HG02610 (cell line): ENCODE data around the gene CTTN.
"Not testable (repeated sequence)": the region's sequence is repeated elsewhere in the genome, so short reads cannot be mapped to it uniquely, and the experiment has no call there.

Experiments
- ATAC-seq: cut with Tn5 transposase; IDR thresholded peaks from one replicate; pipeline ENCODE4 v1.9.1; 2021; ENCODE audit warnings: mild to moderate bottlenecking, moderate library complexity; ENCODE audit not compliant: unreplicated experiment

CTTN gene

GRCh38 chr11:70445605-70446004, 47.3 kb downstream of the CTTN start:
- no peak for ATAC-seq

GRCh38 chr11:70448983-70449567, 50.7 kb downstream of the CTTN start:
- ATAC-seq: no peak

- ATAC-seq: no peak
Measured at GRCh38 chr11:70454197-70454767, 56.0 kb downstream of the CTTN start.

- not testable (repeated sequence) for ATAC-seq
Measured at GRCh38 chr11:70454811-70455210, 56.5 kb downstream of the CTTN start.

- no peak for ATAC-seq
Measured at GRCh38 chr11:70455354-70455753, 57.0 kb downstream of the CTTN start.

- ATAC-seq: no peak
Measured at GRCh38 chr11:70456921-70457532, 58.7 kb downstream of the CTTN start.

DNA sequence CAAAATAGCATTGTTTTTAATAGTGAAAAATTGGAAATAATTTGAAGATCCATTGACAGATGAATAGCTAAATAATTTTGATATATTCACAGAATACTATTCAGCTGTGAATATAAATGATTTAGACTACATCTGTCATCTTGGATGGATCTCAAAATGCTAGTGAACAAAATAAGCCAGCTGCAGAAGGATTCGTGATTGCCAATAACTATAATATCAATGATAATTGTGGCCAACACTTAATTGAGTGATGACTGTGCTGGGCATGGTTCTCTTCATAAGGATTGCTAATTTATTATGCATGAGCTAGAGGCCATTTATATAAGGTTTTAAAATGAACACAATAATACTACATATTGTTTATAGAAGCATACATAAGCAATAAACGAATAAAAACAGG, 60.4 kb downstream of the CTTN start:
- ATAC-seq: no peak

- no peak for ATAC-seq
Measured at GRCh38 chr11:70460111-70460510, 61.8 kb downstream of the CTTN start.

GRCh38 chr11:70460964-70461363, 62.6 kb downstream of the CTTN start:
- ATAC-seq: no peak

DNA sequence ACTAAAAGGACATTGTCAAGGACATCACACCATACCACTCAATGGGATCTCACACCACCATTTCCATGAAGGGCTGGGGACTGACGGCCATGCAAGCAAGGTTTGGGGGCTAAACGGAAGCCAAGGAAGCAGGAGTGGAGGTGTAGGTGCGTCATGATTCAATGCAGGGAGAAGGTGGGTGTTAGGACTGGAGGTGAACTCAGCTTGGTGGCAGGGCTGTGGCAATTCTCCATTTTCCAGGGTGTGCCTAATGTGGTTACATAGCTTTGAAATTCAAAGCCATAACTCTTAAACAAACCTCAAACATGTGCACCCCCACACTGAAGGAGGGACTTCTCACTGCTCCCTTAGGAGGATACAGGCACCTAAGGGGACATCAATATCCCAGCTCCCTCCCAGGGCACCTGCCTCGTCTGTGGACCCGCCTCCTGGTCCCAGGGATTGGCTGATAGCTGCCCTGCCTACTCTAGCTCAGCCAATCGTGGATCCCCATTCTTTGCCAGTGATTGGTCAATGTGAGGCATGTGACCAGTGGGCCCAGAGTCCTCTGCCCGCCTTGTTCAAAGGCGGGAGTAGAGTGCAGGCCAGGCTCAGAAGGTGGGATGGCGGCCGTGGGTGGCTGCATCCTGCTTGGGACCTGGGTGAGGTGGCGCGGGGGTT, 64.6 kb downstream of the CTTN start:
- no peak for ATAC-seq

GRCh38 chr11:70463478-70464255, 65.3 kb downstream of the CTTN start:
- no peak for ATAC-seq

GRCh38 chr11:70464509-70465361, 66.4 kb downstream of the CTTN start:
- ATAC-seq: no peak

DNA sequence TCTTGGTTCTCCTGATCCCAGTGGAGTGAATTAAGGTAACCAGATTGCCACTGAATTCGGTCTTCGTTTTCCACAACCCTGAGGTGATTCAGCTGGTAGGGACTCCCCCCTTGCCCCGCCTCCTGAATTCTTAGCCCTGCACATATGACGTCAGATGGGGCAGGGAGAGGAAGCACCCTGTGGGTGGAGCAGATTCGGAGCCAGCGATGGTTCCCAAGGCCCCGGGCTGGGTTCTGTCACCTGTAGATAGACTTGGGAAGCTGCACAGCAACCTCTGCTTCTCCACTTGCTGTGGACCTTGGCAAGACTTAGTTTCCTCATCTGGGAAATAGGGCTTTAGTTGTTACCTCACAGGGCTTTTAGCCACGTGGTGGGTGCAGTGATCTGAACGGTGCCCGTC, 67.8 kb downstream of the CTTN start:
- ATAC-seq: no peak

DNA sequence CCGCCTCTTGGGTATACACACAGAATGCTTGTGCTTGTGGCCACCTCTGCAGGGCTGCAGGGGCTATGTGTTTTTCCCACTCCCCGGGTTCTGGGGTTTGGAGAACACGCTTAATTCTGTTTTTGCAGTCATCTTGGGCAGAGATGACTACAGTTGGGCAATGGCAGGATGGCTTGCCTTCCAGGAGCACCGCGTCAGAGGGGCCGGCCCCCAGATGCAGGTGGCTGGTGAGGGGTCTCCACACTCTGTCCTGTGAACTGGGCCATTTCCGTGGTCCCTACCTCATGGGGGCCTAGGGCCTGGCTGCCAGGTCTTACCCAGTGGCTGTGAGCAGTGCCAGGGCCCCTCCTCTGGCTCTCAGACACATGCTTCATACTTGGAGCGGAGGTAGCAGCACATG, 68.3 kb downstream of the CTTN start:
- ATAC-seq: no peak

DNA sequence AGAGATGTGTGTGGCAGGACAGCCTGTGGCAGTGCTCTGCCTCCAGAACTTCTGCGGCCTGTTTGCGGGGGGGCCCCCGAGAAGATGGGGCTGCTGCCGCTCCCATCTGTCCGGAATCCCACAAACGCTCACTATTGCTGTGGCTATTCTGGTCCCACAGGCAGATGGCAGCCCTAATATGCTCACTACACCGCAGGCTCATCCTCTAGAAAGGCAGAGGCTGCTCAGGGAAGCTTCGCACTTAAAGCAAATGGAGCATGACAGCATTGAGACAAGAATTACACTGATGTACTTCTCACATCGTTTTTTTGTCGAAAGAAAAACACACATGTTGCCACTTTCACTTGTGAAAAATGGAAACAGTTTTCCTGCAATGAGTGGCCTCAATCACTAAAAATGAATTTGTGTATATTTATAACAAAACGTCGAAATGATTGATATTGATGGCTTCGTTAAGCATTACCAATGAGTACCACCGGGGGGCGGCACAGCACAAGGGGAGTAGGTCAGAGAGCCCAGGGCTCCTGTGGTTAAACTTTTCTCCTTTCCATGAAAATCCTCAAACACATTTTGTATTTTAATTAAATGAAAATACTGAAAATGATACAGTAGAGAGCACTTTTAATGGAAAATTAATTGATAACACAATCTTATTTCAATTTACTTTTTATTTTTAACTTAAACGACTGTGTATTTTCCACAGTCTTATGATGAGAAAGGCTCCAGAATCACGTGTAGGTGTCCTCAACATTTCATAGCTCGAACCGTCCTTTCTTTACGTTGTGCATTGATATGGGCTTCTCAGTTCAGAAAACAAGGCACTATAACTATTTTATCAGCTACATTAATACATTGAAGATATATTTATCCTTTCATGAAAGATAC, 69.1 kb downstream of the CTTN start:
- ATAC-seq: no peak

DNA sequence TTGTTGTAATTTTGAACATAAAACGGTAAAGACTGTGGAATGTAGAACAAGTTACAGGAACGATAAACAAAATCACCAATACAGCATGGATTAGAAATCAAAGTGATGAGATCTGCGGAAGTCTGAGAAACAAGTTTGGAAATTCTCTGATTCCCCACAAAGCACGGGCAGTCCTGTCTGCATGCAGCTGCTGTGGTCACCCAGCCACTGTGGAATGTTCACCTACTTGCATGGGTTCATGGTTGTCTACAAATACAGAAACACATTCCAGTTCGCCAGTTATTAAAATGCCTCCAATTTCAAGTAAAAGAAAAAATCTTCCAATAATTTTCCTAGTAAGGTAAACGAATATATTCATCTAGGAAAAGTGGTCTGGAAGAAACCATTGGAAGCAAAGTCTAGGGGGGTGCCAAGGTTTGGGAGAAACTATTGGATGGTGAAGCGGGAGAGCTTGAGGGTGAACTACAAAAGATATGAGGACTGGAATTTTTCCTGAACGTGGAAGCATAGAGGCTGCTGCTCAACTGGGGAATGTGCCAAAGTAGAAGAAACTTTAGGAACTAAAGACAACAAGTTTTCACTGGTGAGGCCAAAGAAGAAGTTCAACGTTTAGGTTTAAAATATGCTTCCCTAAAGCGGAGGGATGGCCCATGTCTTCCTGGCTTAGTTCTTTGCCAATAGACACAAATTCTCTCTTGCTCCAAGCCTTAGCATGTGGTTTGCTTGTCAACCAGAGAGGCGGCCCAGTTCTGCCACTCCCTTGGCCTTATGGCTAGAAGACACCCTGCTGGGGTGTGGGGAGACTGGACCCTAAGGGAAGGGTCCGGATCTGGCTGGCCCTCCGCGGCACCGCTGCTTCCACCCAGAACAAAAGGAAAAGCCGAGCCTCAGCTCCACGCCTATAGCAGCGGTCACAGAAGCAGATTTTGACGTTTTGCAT, 70.2 kb downstream of the CTTN start:
- no peak for ATAC-seq

- ATAC-seq: peak; percentile 58
Measured at GRCh38 chr11:70470127-70470526, 71.8 kb downstream of the CTTN start.

DNA sequence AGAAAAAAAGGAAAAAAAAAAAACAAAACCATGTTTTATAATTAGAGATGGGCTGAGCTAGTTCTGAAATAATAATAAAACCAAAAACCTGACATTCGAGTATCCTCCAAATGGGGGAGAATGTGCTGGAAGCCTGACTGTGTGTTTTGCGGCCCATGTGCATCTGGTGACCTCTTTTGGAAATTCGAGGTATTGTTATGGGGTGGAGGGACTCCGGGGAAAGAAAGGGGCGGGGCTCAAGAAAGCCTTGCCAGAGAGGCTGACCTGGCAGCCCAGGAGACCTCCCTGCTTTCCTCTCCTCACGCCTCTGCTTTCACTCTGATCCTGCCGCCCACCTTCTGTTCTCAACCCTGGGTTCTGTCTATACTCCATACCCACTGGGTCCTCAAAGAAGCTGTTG, 72.9 kb downstream of the CTTN start:
- no peak for ATAC-seq
